Renal cortical epithelial cell (primary cell): ENCODE results near the gene ATXN7L3B. TPM values are rescaled to one million over a fixed set of nuclear protein-coding genes. Genes with fewer than 3 reads are reported as not detected.
A peak's percentile ranks its signal among the peaks of the same experiment; 100 is the strongest.
"Not testable (repeated sequence)": the region's sequence is repeated elsewhere in the genome, so short reads cannot be mapped to it uniquely, and the experiment has no call there.

Experiments
- DNase-seq: peaks from one replicate; pipeline ENCODE4 v3.0.0-alpha.2; 2011; ENCODE audit warnings: low read depth
- total RNA-seq: library from RNA; depleted of rRNA; stranded (reverse); fragments of >200 nt; gene quantifications from 2 replicates; pipeline ENCODE4 v1.2.3, GENCODE V29; 2014

Gene ATXN7L3B
- 15.6 and 33.9 TPM in 2 replicates for total RNA-seq

GRCh38 chr12:74537707-74538385, at the start of gene ATXN7L3B:
TSS of gene ATXN7L3B (plus strand) at chr12:74537835. CDS start at chr12:74538113, 278 bp downstream.
- DNase-seq: peak; percentile 84

- DNase-seq: no peak
Observed at GRCh38 chr12:74488134-74488533, 49.5 kb upstream of the ATXN7L3B start.

GRCh38 chr12:74489543-74489942, 48.1 kb upstream of the ATXN7L3B start:
- DNase-seq: no peak

GRCh38 chr12:74490390-74491064, 47.1 kb upstream of the ATXN7L3B start:
- no peak for DNase-seq

GRCh38 chr12:74491374-74491773, 46.3 kb upstream of the ATXN7L3B start:
- no peak for DNase-seq

GRCh38 chr12:74499192-74499591, 38.4 kb upstream of the ATXN7L3B start:
- no peak for DNase-seq

GRCh38 chr12:74508873-74509657, 28.6 kb upstream of the ATXN7L3B start:
- not testable (repeated sequence) for DNase-seq

- DNase-seq: no peak
Observed at GRCh38 chr12:74509886-74510285, 27.7 kb upstream of the ATXN7L3B start.

- no peak for DNase-seq
Observed at GRCh38 chr12:74514098-74514872, 23.4 kb upstream of the ATXN7L3B start.

- DNase-seq: no peak
Observed at GRCh38 chr12:74515849-74516248, 21.8 kb upstream of the ATXN7L3B start.

GRCh38 chr12:74526535-74526934, 11.1 kb upstream of the ATXN7L3B start:
- no peak for DNase-seq

GRCh38 chr12:74527491-74527890, 10.1 kb upstream of the ATXN7L3B start:
- no peak for DNase-seq

GRCh38 chr12:74530676-74531075, 7.0 kb upstream of the ATXN7L3B start:
- DNase-seq: no peak

- DNase-seq: no peak
Observed at GRCh38 chr12:74535536-74535935, 2.1 kb upstream of the ATXN7L3B start.

GRCh38 chr12:74537126-74537706, 419 bp upstream of the ATXN7L3B start:
- peak; percentile 75 for DNase-seq

- DNase-seq: peak; percentile 2
Observed at GRCh38 chr12:74538491-74539258, 1.0 kb downstream of the ATXN7L3B start.

GRCh38 chr12:74539261-74539660, 1.6 kb downstream of the ATXN7L3B start:
- no peak for DNase-seq

GRCh38 chr12:74539765-74540526, 2.3 kb downstream of the ATXN7L3B start:
- DNase-seq: no peak

- no peak for DNase-seq
Observed at GRCh38 chr12:74541074-74541473, 3.4 kb downstream of the ATXN7L3B start.

- no peak for DNase-seq
Observed at GRCh38 chr12:74547249-74547648, 9.6 kb downstream of the ATXN7L3B start.
